Lower leg skin (tissue), 3 donors: Measurements from ENCODE around the gene ZNF425.

Source experiments
- POLR2A ChIP-seq, 2 donors: fragments of 450-650 bp; IDR thresholded peaks; one replicate each; pipeline ENCODE4 v1.6.1; 2016 to 2017; ENCODE audit warnings: antibody characterized with exemption in 2 of 2, mild to moderate bottlenecking in 1 of 2, moderate library complexity in 1 of 2
- TF ChIP-seq, protein P1 (sequence below), 3 donors: fragments of 450-650 bp; IDR thresholded peaks; one replicate each; pipeline ENCODE4 v1.5.1; 2016; ENCODE audit warnings: antibody characterized with exemption in 3 of 3, mild to moderate bottlenecking in 3 of 3, moderate library complexity in 2 of 3

- TF ChIP-seq, protein P1, sequence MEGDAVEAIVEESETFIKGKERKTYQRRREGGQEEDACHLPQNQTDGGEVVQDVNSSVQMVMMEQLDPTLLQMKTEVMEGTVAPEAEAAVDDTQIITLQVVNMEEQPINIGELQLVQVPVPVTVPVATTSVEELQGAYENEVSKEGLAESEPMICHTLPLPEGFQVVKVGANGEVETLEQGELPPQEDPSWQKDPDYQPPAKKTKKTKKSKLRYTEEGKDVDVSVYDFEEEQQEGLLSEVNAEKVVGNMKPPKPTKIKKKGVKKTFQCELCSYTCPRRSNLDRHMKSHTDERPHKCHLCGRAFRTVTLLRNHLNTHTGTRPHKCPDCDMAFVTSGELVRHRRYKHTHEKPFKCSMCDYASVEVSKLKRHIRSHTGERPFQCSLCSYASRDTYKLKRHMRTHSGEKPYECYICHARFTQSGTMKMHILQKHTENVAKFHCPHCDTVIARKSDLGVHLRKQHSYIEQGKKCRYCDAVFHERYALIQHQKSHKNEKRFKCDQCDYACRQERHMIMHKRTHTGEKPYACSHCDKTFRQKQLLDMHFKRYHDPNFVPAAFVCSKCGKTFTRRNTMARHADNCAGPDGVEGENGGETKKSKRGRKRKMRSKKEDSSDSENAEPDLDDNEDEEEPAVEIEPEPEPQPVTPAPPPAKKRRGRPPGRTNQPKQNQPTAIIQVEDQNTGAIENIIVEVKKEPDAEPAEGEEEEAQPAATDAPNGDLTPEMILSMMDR (IDR thresholded peaks at IDR 0.05) = no peak
- no peak for TF ChIP-seq POLR2A (IDR thresholded peaks at IDR 0.05)
These were observed 22.7 kb downstream of the ZNF425 start for GRCh38 chr7:149103424-149103823.
